BLaER1 treated with 17β-estradiol and CSF1 and Interleukin-3, amounts not matched to agents 10 nM and 100 nM (cell line): ENCODE data around the gene CD248.
"Not testable (repeated sequence)": the region's sequence is repeated elsewhere in the genome, so short reads cannot be mapped to it uniquely, and the experiment has no call there.

Experiments used
- H3K27ac ChIP-seq, 11 experiments: shearing (Covaris generic); formaldehyde crosslinking; 2 replicates each; pipeline ENCODE4 v1.8.1; 2022
- H3K27me3 ChIP-seq, 11 experiments: shearing (Covaris generic); formaldehyde crosslinking; 2 replicates each; pipeline ENCODE4 v1.8.1; 2022
- H3K36me3 ChIP-seq, 11 experiments: shearing (Covaris generic); formaldehyde crosslinking; 2 replicates each; pipeline ENCODE4 v1.8.1; 2022
- H3K4me1 ChIP-seq, 10 experiments: shearing (Covaris generic); formaldehyde crosslinking; 2 replicates each; pipeline ENCODE4 v1.8.1; 2022
- H3K4me2 ChIP-seq, 11 experiments: shearing (Covaris generic); formaldehyde crosslinking; 2 replicates each; pipeline ENCODE4 v1.8.1; 2022
- H3K4me3 ChIP-seq, 10 experiments: shearing (Covaris generic); formaldehyde crosslinking; 2 replicates each; pipeline ENCODE4 v1.8.1; 2022
- H3K9ac ChIP-seq, 11 experiments: shearing (Covaris generic); formaldehyde crosslinking; 2 replicates each; pipeline ENCODE4 v1.8.1; 2022
- H3K9me3 ChIP-seq, 11 experiments: shearing (Covaris generic); formaldehyde crosslinking; replicated peaks in 1 of 11; 2 replicates each; pipeline ENCODE4 v1.8.1; 2022
- H4K20me1 ChIP-seq, 11 experiments: shearing (Covaris generic); formaldehyde crosslinking; 2 replicates each; pipeline ENCODE4 v1.8.1; 2022
- Cebpa-rat ChIP-seq, 11 experiments: shearing (Covaris generic); IDR thresholded peaks; 2 replicates each; pipeline ENCODE4 v1.8.1; 2022

The CD248 gene

GRCh38 chr11:66321606-66322005 lies 4.8 kb upstream of the CD248 start:
- Histone ChIP-seq H3K4me1 (peaks cover 51 to 80% (median 74%) of the 10 kb centered on the region in 10 experiments), H3K27ac (peak overlapping the region in 7 of 11 experiments; percentile 24 to 61 (median 42); a peak in 11 of 22 replicates)
- TF ChIP-seq Cebpa-rat (IDR thresholded peaks at IDR 0.05): no peak

GRCh38 chr11:66320748-66321147 lies 3.9 kb upstream of the CD248 start:
- not testable (repeated sequence) for H3K4me3 ChIP-seq, H3K36me3 ChIP-seq, H3K4me2 ChIP-seq, H3K27me3 ChIP-seq, H3K27ac ChIP-seq, H3K9ac ChIP-seq
- Histone ChIP-seq H3K4me1 (peaks cover 51 to 82% (median 75%) of the 10 kb centered on the region in 10 experiments), H4K20me1 (peaks cover 0 to 10% (median 3%) of the 10 kb centered on the region in 11 experiments; a peak in 12 of 22 replicates), H3K9me3 (peaks cover 0 to 21% (median 14%) of the 10 kb centered on the region in 11 experiments; a peak in 15 of 22 replicates)

More at GRCh38 chr11:66321606-66322005, 4.8 kb upstream of the CD248 start:
- peaks cover 0 to 21% (median 14%) of the 10 kb centered on the region in 11 experiments; a peak in 15 of 22 replicates for H3K9me3 ChIP-seq
- peak overlapping the region in 9 of 11 experiments; percentile 4 to 47 (median 31); a peak in 15 of 22 replicates for H3K4me2 ChIP-seq
- H3K36me3 ChIP-seq: no peaks in the 10 kb centered on the region
- no peak overlapping the region for H3K4me3 ChIP-seq
- peaks cover 0 to 2% (median 0%) of the 10 kb centered on the region in 11 experiments; a peak in 3 of 22 replicates for H4K20me1 ChIP-seq
- no peak overlapping the region for H3K9ac ChIP-seq
- no peaks in the 10 kb centered on the region for H3K27me3 ChIP-seq

GRCh38 chr11:66320289-66320688 lies 3.4 kb upstream of the CD248 start:
- not testable (repeated sequence) for H3K4me3 ChIP-seq, H3K9ac ChIP-seq, H3K4me2 ChIP-seq, H3K27me3 ChIP-seq, H3K36me3 ChIP-seq
- peaks cover 0 to 21% (median 14%) of the 10 kb centered on the region in 11 experiments; a peak in 15 of 22 replicates for H3K9me3 ChIP-seq
- peak overlapping the region in 3 of 11 experiments; percentile 32 to 98 (median 94); a peak in 2 of 22 replicates for H3K27ac ChIP-seq
- H3K4me1 ChIP-seq: peaks cover 51 to 82% (median 75%) of the 10 kb centered on the region in 10 experiments
- peaks cover 0 to 15% (median 7%) of the 10 kb centered on the region in 11 experiments; a peak in 12 of 22 replicates for H4K20me1 ChIP-seq

- Histone ChIP-seq H3K4me1 (peaks cover 56 to 82% (median 77%) of the 10 kb centered on the region in 10 experiments), H3K36me3 (no peaks in the 10 kb centered on the region), H3K27ac (peak overlapping the region; percentile 25 to 98 (median 94); a peak in 21 of 22 replicates), H3K9me3 (peaks cover 0 to 21% (median 14%) of the 10 kb centered on the region in 11 experiments; a peak in 15 of 22 replicates), H3K4me3 (peak overlapping the region in 2 of 10 experiments; percentile 68 to 69; a peak in 1 of 20 replicates), H3K9ac (peak overlapping the region in 10 of 11 experiments; percentile 39 to 92 (median 88); a peak in 18 of 22 replicates), H3K4me2 (peak overlapping the region; percentile 98 to 100 (median 100)), H4K20me1 (peaks cover 0 to 32% (median 12%) of the 10 kb centered on the region in 11 experiments; a peak in 12 of 22 replicates), H3K27me3 (no peaks in the 10 kb centered on the region)
- peak in 3 of 11 experiments; percentile 0 to 31 (median 17); a peak in 2 of 22 replicates for TF ChIP-seq Cebpa-rat (IDR thresholded peaks at IDR 0.05)
Observed at GRCh38 chr11:66318600-66318970, 1.7 kb upstream of the CD248 start.

- peak overlapping the region; percentile 98 to 100 (median 100) for H3K4me2 ChIP-seq
- H3K9me3 ChIP-seq: peaks cover 0 to 21% (median 14%) of the 10 kb centered on the region in 11 experiments; a peak in 15 of 22 replicates
- no peaks in the 10 kb centered on the region for H3K36me3 ChIP-seq
- H3K9ac ChIP-seq: peak overlapping the region; percentile 81 to 92 (median 87); a peak in 21 of 22 replicates
- H3K4me3 ChIP-seq: peak overlapping the region in 9 of 10 experiments; percentile 66 to 80 (median 69); a peak in 18 of 20 replicates
- peaks cover 0 to 32% (median 12%) of the 10 kb centered on the region in 11 experiments; a peak in 12 of 22 replicates for H4K20me1 ChIP-seq
- peak; percentile 97 to 100 (median 100) for TF ChIP-seq Cebpa-rat (IDR thresholded peaks at IDR 0.05)
- H3K27me3 ChIP-seq: no peaks in the 10 kb centered on the region
- peaks cover 62 to 82% (median 79%) of the 10 kb centered on the region in 10 experiments for H3K4me1 ChIP-seq
- H3K27ac ChIP-seq: peak overlapping the region; percentile 73 to 98 (median 94); a peak in 21 of 22 replicates
Observed at GRCh38 chr11:66317723-66318599, 1.1 kb upstream of the CD248 start.

- Histone ChIP-seq H3K9me3 (peaks cover 0 to 21% (median 14%) of the 10 kb centered on the region in 11 experiments; a peak in 15 of 22 replicates), H3K36me3 (no peaks in the 10 kb centered on the region), H3K9ac (peak overlapping the region; percentile 81 to 92 (median 87); a peak in 21 of 22 replicates), H3K27ac (peak overlapping the region; percentile 73 to 98 (median 94); a peak in 21 of 22 replicates), H3K27me3 (no peaks in the 10 kb centered on the region), H4K20me1 (peaks cover 0 to 32% (median 12%) of the 10 kb centered on the region in 11 experiments; a peak in 12 of 22 replicates), H3K4me2 (peak overlapping the region; percentile 98 to 100 (median 100)), H3K4me1 (peaks cover 63 to 77% (median 74%) of the 10 kb centered on the region in 10 experiments), H3K4me3 (peak overlapping the region in 9 of 10 experiments; percentile 66 to 80 (median 69); a peak in 18 of 20 replicates)
- TF ChIP-seq Cebpa-rat (IDR thresholded peaks at IDR 0.05): no peak
Observed at GRCh38 chr11:66317322-66317722, 478 bp upstream of the CD248 start.

GRCh38 chr11:66315921-66316811 lies 678 bp downstream of the CD248 start:
- Histone ChIP-seq H3K9ac (peak overlapping the region; percentile 81 to 92 (median 87)), H3K4me3 (peak overlapping the region; percentile 52 to 80 (median 69)), H3K4me2 (peak overlapping the region; percentile 98 to 100 (median 100)), H3K36me3 (no peaks in the 10 kb centered on the region), H3K9me3 (peaks cover 0 to 18% (median 12%) of the 10 kb centered on the region in 11 experiments; a peak in 15 of 22 replicates), H3K4me1 (peaks cover 63 to 73% (median 70%) of the 10 kb centered on the region in 10 experiments), H4K20me1 (peaks cover 0 to 32% (median 12%) of the 10 kb centered on the region in 11 experiments; a peak in 12 of 22 replicates), H3K27ac (peak overlapping the region; percentile 73 to 98 (median 94); a peak in 21 of 22 replicates), H3K27me3 (no peaks in the 10 kb centered on the region)
- TF ChIP-seq Cebpa-rat (IDR thresholded peaks at IDR 0.05): no peak

GRCh38 chr11:66315498-66315885 lies 1.4 kb downstream of the CD248 start:
- H3K4me3 ChIP-seq: peak overlapping the region; percentile 52 to 80 (median 69)
- H3K36me3 ChIP-seq: no peaks in the 10 kb centered on the region
- H3K9ac ChIP-seq: peak overlapping the region; percentile 81 to 92 (median 87)
- no peak for TF ChIP-seq Cebpa-rat (IDR thresholded peaks at IDR 0.05)
- H3K4me1 ChIP-seq: peaks cover 63 to 80% (median 77%) of the 10 kb centered on the region in 10 experiments
- peaks cover 0 to 17% (median 11%) of the 10 kb centered on the region in 11 experiments; a peak in 15 of 22 replicates for H3K9me3 ChIP-seq
- no peaks in the 10 kb centered on the region for H3K27me3 ChIP-seq
- H3K4me2 ChIP-seq: peak overlapping the region; percentile 98 to 100 (median 100)
- H4K20me1 ChIP-seq: peaks cover 0 to 32% (median 12%) of the 10 kb centered on the region in 11 experiments; a peak in 12 of 22 replicates
- peak overlapping the region; percentile 73 to 98 (median 94); a peak in 21 of 22 replicates for H3K27ac ChIP-seq
